B cell (primary cell): ENCODE results near the gene AOC1. TPM values are rescaled to one million over a fixed set of nuclear protein-coding genes. Genes with fewer than 3 reads are reported as not detected.

Experiments used
- ATAC-seq: fragments of 200-7000 bp; cut with Tn5 transposase; one replicate; pipeline ENCODE4 v1.10.0; 2021; ENCODE audit warnings: low read depth, mild to moderate bottlenecking, moderate number of reproducible peaks, moderate library complexity
- CTCF ChIA-PET: fragments of 350-600 bp; sonication (Branson Sonifier 250); formaldehyde crosslinking; loops from one replicate; lab custom pipeline; 2021; ENCODE audit warnings: antibody characterized with exemption, inconsistent platforms; lab: Charles Lee
- POLR2A ChIA-PET: fragments of 350-600 bp; sonication (Branson Sonifier 250); formaldehyde crosslinking; loops from one replicate; lab custom pipeline; 2021; ENCODE audit warnings: antibody characterized with exemption; lab: Charles Lee
- DNase-seq: peaks from one replicate; pipeline ENCODE4 v3.0.0; 2013
- H2AFZ ChIP-seq: 2 replicates; pipeline ENCODE4 v1.6.1; 2012; ENCODE audit warnings: mild to moderate bottlenecking, low read depth, low read length; ENCODE audit not compliant: insufficient read depth, poor library complexity, severe bottlenecking
- H3K27ac ChIP-seq, 2 donors: 1 replicate in 1 of 2; 2 replicates in 1 of 2; pipeline ENCODE4 v1.5.1; 2012 to 2013; ENCODE audit warnings: low read length in 2 of 2, mild to moderate bottlenecking in 2 of 2, moderate library complexity in 1 of 2
- H3K27me3 ChIP-seq, 4 experiments: fragments of 200-600 bp in 1 of 4; sonication (generic) in 1 of 4; replicated peaks in 1 of 4; 1 replicate in 2 of 4; 2 replicates in 2 of 4; pipeline versions ENCODE4 v1.6.1 to v1.7.0; 2013 to 2016; ENCODE audit warnings: low read length in 3 of 4, mild to moderate bottlenecking in 2 of 4, mixed read lengths in 1 of 4, moderate library complexity in 1 of 4; ENCODE audit not compliant: insufficient read depth in 4 of 4, control insufficient read depth in 3 of 4; ENCODE audit errors: control extremely low read depth in 1 of 4
- H3K36me3 ChIP-seq, 2 experiments: replicated peaks in 1 of 2; 1 replicate in 1 of 2; 2 replicates in 1 of 2; pipeline versions ENCODE4 v1.6.1 to v1.7.1; 2013; ENCODE audit warnings: low read length in 1 of 2; ENCODE audit not compliant: insufficient read depth in 2 of 2, control insufficient read depth in 1 of 2; ENCODE audit errors: control extremely low read depth in 1 of 2, extremely low read depth in 1 of 2
- H3K4me1 ChIP-seq, 2 donors: fragments of 200-600 bp in 1 of 2; sonication (generic) in 1 of 2; 1 replicate in 1 of 2; 2 replicates in 1 of 2; pipeline versions ENCODE4 v1.5.1 to v1.6.1; 2013 to 2017; ENCODE audit warnings: low read length in 2 of 2; ENCODE audit not compliant: control insufficient read depth in 2 of 2, insufficient read depth in 2 of 2
- H3K4me2 ChIP-seq: replicated peaks from 2 replicates; pipeline ENCODE3; 2012; ENCODE audit warnings: mild to moderate bottlenecking, low read depth, low read length; ENCODE audit not compliant: poor library complexity, severe bottlenecking
- H3K4me3 ChIP-seq, 5 experiments: fragments of 200-600 bp in 1 of 5; sonication (generic) in 1 of 5; 1 replicate in 3 of 5; 2 replicates in 2 of 5; pipeline versions ENCODE4 v1.5.1 to v1.7.0; 2011 to 2016; ENCODE audit warnings: low read length in 4 of 5, mild to moderate bottlenecking in 4 of 5, low read depth in 2 of 5, control low read depth in 1 of 5, moderate library complexity in 1 of 5; ENCODE audit not compliant: insufficient read depth in 1 of 5; ENCODE audit errors: control extremely low read depth in 1 of 5, extremely low read depth in 1 of 5
- H3K79me2 ChIP-seq: fragments of 200-600 bp; sonication (generic); one replicate; pipeline ENCODE4 v1.6.0; 2016; ENCODE audit warnings: low read length; ENCODE audit not compliant: control insufficient read depth, insufficient read depth
- H3K9ac ChIP-seq: fragments of 200-600 bp; sonication (generic); 2 replicates; pipeline ENCODE4 v1.6.1; 2017; ENCODE audit warnings: mild to moderate bottlenecking, low read length, moderate library complexity
- H3K9me3 ChIP-seq, 3 donors: one replicate each; pipeline versions ENCODE4 v1.6.1 to v1.7.1; 2013; ENCODE audit warnings: low read length in 2 of 3; ENCODE audit not compliant: control insufficient read depth in 2 of 3, insufficient read depth in 1 of 3; ENCODE audit errors: control extremely low read depth in 1 of 3
- H4K20me1 ChIP-seq: 2 replicates; pipeline ENCODE4 v1.6.0; 2012; ENCODE audit warnings: mild to moderate bottlenecking, low read length; ENCODE audit not compliant: insufficient read depth, control insufficient read depth, poor library complexity, severe bottlenecking
- H3K27ac Mint-ChIP-seq: one replicate; pipeline ENCODE4 v1.8.0; 2021; ENCODE audit warnings: mixed read lengths
- H3K27me3 Mint-ChIP-seq: one replicate; pipeline ENCODE4 v1.8.0; 2021; ENCODE audit warnings: mixed read lengths
- H3K4me1 Mint-ChIP-seq: one replicate; pipeline ENCODE4 v1.8.0; 2021; ENCODE audit warnings: mixed read lengths
- H3K4me3 Mint-ChIP-seq: one replicate; pipeline ENCODE4 v1.8.0; 2021; ENCODE audit warnings: mixed read lengths
- H3K9me3 Mint-ChIP-seq: one replicate; pipeline ENCODE4 v1.8.0; 2022; ENCODE audit warnings: mixed read lengths; ENCODE audit not compliant: insufficient read depth
- CTCF ChIP-seq: fragments of 200-600 bp; IDR thresholded peaks from one replicate; pipeline ENCODE4 v1.8.0; 2022; ENCODE audit warnings: antibody characterized with exemption, mild to moderate bottlenecking
- EZH2 ChIP-seq: IDR thresholded peaks from 2 replicates; pipeline ENCODE4 v1.6.1; 2012; ENCODE audit warnings: borderline replicate concordance, low read depth, mild to moderate bottlenecking, moderate library complexity, low read length; ENCODE audit not compliant: insufficient read depth, poor library complexity, severe bottlenecking
- WGBS: methylation state at CpG from one replicate; pipeline ENCODE4 v1.1.5; 2013; ENCODE audit warnings: missing lambda C conversion rate; ENCODE audit not compliant: insufficient coverage; 5-methylcytosine and 5-hydroxymethylcytosine counted together
- intact Hi-C: fragments of 100-400 bp; cut with micrococcal nuclease; formaldehyde crosslinking; loops from one replicate; pipeline ENCODE4 v1.10.0; 2022
- polyA plus RNA-seq: library from polyadenylated mRNA; depleted of rRNA; stranded (reverse); fragments of >200 nt; gene quantifications from 2 replicates; pipeline ENCODE4 v1.2.3, GENCODE V29; 2012
- total RNA-seq, 2 donors: library from RNA; stranded (reverse); fragments of 120-200 nt in 1 of 2; gene quantifications; 1 replicate in 1 of 2; 2 replicates in 1 of 2; pipeline versions ENCODE4 v1.2.3 to v1.2.4, GENCODE V29; 2013 to 2022

AOC1 gene
- total and polyA plus RNA-seq, 2 donors (not counting 1 experiment from before 2014, with no cell fraction given) = 0.07 TPM; not detected in 1

GRCh38 chr7:150881189-150881588 lies 28.9 kb downstream of the AOC1 start:
- peaks cover 0 to 32% (median 17%) of the 10 kb centered on the region in 3 donors for H3K9me3 ChIP-seq
- POLR2A ChIA-PET = no interaction called here
- TF ChIP-seq EZH2 (no peak), CTCF (no peak)
- no peak overlapping the region for H3K9ac ChIP-seq
- H4K20me1 ChIP-seq = no peaks in the 10 kb centered on the region
- DNase-seq (no peak), ATAC-seq (no peak)
- peaks cover 6% of the 10 kb centered on the region for H3K27me3 Mint-ChIP-seq
- no peak overlapping the region for H3K4me3 Mint-ChIP-seq
- no peak overlapping the region for H3K4me2 ChIP-seq
- H3K27ac Mint-ChIP-seq = no peak overlapping the region
- no peak overlapping the region for H2AFZ ChIP-seq
- H3K27me3 ChIP-seq = no peaks in the 10 kb centered on the region
- no peaks in the 10 kb centered on the region for H3K79me2 ChIP-seq
- CTCF ChIA-PET = interaction anchor here (1.2 to 1.9 kb wide), 2 partner anchors 17 kb away, joined by 3 to 8 read pairs; no protein-coding TSS in a partner anchor
- H3K9me3 Mint-ChIP-seq = peaks cover 26% of the 10 kb centered on the region
- H3K27ac ChIP-seq = no peak overlapping the region
- H3K4me3 ChIP-seq = no peak overlapping the region
- no peaks in the 10 kb centered on the region for H3K36me3 ChIP-seq
- H3K4me1 ChIP-seq = peaks cover 0 to 10% of the 10 kb centered on the region in 2 donors
- no CpG with 5 or more reads among the region's 1 CpG for WGBS
- intact Hi-C loops = no loop called here
- peaks cover 9% of the 10 kb centered on the region for H3K4me1 Mint-ChIP-seq

GRCh38 chr7:150890853-150891584 lies 38.7 kb downstream of the AOC1 start:
- WGBS = no CpG with 5 or more reads among the region's 2 CpGs

More at GRCh38 chr7:150890853-150891584, 38.7 kb downstream of the AOC1 start:
- Histone ChIP-seq H3K4me1 (peaks cover 10 to 21% of the 10 kb centered on the region in 2 donors), H3K9ac (no peak overlapping the region), H4K20me1 (no peaks in the 10 kb centered on the region), H3K79me2 (no peaks in the 10 kb centered on the region), H3K27me3 (no peaks in the 10 kb centered on the region), H3K4me3 (no peak overlapping the region), H2AFZ (no peak overlapping the region), H3K4me2 (no peak overlapping the region), H3K9me3 (peaks cover 0 to 7% (median 4%) of the 10 kb centered on the region in 3 donors), H3K27ac (no peak overlapping the region), H3K36me3 (no peaks in the 10 kb centered on the region)
- ChIA-PET POLR2A (no interaction called here), CTCF (interaction anchor here (0.8 kb wide), 1 partner anchor 11 kb away, joined by 3 read pairs; no protein-coding TSS in a partner anchor)
- DNase-seq (no peak), ATAC-seq (no peak)
- Mint-ChIP-seq H3K27ac (no peak overlapping the region), H3K27me3 (peaks cover 8% of the 10 kb centered on the region), H3K4me1 (peaks cover 7% of the 10 kb centered on the region), H3K4me3 (no peak overlapping the region), H3K9me3 (peaks cover 2% of the 10 kb centered on the region)
- intact Hi-C loops = no loop called here
- TF ChIP-seq EZH2 (no peak), CTCF (no peak)
